Measurements from ENCODE around the gene MPV17L2. TPM values are rescaled to one million over a fixed set of nuclear protein-coding genes. Genes with fewer than 3 reads are reported as not detected.

The MPV17L2 gene
- total RNA-seq, 4 donors from 2014 or later: 11.3 to 15.8 (median 13.8) TPM

DNA sequence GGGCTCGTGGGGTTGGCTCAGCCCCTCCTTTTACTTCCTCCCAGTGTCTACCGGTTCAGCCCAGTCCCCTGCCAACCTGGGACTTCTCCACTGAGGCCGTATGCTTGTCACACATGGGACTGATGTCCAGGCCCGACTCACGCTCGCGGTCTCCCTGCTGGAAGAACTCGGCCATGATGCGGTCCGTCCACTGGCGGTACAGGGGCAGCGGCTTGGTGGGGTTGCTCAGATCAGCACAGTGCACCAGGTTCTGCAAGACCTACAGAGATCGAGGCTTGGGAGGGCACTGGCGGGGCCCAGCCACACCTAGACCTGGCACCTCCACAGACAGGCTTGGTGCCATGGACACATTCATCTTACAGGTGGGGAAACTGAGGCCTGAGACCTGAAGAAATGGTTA, 18.7 kb downstream of the MPV17L2 start:
- TF ChIP-seq, protein P1, sequence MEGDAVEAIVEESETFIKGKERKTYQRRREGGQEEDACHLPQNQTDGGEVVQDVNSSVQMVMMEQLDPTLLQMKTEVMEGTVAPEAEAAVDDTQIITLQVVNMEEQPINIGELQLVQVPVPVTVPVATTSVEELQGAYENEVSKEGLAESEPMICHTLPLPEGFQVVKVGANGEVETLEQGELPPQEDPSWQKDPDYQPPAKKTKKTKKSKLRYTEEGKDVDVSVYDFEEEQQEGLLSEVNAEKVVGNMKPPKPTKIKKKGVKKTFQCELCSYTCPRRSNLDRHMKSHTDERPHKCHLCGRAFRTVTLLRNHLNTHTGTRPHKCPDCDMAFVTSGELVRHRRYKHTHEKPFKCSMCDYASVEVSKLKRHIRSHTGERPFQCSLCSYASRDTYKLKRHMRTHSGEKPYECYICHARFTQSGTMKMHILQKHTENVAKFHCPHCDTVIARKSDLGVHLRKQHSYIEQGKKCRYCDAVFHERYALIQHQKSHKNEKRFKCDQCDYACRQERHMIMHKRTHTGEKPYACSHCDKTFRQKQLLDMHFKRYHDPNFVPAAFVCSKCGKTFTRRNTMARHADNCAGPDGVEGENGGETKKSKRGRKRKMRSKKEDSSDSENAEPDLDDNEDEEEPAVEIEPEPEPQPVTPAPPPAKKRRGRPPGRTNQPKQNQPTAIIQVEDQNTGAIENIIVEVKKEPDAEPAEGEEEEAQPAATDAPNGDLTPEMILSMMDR (IDR thresholded peaks at IDR 0.05; ENCODE audit: low read depth): no peak

DNA sequence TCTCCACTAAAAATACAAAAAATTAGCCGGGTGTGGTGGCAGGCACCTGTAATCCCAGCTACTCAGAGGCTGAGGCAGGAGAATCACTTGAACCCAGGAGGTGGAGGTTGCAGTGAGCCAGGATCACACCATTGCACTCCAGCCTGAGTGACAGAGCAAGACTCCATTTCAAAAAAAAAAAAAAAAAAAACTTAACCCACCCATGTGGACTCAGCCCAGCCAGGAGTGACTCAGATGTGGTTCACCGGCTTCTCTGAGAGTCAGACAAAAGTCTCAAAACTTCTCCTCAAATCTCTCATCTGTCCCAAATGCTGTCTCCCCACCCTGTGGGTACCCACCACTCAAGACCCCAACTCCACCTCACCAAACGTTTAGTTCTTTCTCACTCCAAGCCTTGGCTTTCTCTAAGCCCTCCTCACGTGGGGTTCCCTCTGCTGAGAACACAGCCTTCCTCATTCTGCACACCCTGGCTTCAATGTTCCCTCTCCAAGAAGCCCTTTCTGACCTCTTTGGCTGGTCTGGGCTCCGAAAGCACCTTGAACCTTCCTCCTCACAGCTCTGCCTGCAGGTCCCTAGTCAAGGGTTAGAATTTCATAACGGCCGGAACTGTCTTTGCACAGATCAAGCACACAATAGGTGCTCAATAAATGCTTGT, 21.9 kb downstream of the MPV17L2 start:
- TF ChIP-seq, protein P1 (IDR thresholded peaks at IDR 0.05; ENCODE audit: low read depth): no peak

DNA sequence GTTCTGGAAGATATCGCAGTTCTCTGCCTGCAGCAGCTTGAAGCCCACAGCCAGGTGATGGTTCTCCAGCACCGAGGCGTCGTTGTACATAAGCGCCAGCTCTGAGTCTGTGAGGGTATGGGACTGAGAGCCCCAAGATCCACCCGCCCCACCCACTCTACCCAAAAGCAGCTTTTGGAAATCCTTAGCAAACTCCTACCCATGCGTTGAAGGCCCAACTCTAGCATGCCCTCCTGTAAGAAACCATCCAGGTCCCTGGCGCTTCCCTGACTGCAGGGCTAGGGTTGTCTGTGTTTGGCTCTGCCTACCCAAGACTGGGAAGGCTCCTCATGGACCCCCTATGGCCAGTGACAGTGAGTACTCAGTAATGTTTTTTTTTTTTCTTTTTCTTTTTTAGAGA, 23.8 kb downstream of the MPV17L2 start:
- TF ChIP-seq, protein P1 (IDR thresholded peaks at IDR 0.05; ENCODE audit: low read depth): no peak

DNA sequence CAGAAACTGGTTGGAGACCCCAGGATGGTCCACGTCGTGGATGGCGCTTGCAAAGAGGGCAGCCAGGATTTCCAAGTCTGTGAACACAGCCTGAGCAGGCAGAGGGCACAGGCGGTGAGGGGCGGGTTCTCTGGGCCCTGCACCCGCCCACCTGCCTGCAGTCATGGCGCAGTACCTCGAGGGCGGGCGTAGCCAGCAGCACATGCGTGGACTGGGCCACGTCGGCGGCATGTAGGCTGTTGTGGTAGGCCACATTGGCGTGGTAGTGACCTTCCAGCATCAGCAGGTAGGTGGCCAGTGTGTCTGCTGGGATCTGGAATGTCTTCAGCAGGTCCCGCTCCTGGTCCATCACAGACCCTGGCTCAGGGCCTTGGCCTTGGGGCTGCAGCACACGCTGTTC, 25.1 kb downstream of the MPV17L2 start:
- TF ChIP-seq, protein P1 (IDR thresholded peaks at IDR 0.05; ENCODE audit: low read depth): no peak

DNA sequence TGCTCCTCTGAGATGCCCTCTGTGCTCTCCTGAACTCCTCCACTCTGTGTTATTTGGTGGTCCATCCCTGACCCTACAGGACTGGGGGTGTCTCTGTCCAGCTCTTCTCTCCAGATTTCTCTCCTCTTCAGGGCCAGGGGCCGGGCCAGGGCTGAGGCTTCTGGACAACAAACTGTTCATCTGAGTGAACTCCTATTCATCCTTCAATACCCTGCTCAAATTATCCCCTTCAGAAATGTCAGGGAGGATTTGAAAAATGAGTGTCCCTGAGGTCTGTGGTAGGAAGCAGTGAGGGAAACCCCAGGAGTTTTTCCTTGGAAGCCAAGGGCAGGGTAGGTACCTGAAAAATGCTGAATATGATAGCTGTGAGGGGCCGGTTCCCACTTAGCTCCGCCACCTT, 25.6 kb downstream of the MPV17L2 start:
- TF ChIP-seq, protein P1 (IDR thresholded peaks at IDR 0.05; ENCODE audit: low read depth): no peak

DNA sequence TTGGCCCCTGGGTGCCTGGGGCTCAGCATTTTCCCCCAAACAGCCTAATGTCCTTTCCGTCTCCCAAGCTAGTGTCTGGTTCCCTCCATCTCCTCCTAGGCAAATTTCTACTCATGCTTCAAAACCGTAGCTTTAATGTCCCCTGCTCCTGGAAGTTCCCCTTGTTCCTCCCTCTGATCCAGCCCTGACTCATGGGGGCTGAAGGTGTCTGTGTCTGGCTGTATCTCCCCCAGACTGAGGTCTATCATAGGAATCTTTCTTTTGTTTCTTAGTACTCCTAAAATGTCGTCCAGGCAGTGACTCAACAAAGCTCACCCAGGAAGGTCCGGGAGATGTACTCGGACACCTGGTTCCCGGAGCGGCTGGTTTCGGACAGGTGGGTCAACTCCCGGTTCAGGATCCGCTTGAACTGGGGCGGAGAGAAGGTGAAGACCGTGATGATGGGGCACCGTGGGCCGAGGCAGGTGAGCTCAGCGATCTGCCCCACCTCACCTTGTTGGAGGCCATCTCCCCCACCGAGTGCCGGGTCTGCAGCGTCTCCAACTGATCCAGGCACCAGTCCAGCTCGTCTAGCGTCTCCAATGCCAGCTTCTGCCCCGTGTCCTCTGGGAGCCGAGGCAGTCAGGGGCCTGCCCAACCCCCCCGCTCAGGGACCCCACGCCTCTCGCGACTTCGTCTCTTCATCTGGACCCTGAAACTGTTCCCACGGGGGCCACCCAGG, 27.1 kb downstream of the MPV17L2 start:
- TF ChIP-seq, protein P1 (IDR thresholded peaks at IDR 0.05; ENCODE audit: low read depth): no peak

DNA sequence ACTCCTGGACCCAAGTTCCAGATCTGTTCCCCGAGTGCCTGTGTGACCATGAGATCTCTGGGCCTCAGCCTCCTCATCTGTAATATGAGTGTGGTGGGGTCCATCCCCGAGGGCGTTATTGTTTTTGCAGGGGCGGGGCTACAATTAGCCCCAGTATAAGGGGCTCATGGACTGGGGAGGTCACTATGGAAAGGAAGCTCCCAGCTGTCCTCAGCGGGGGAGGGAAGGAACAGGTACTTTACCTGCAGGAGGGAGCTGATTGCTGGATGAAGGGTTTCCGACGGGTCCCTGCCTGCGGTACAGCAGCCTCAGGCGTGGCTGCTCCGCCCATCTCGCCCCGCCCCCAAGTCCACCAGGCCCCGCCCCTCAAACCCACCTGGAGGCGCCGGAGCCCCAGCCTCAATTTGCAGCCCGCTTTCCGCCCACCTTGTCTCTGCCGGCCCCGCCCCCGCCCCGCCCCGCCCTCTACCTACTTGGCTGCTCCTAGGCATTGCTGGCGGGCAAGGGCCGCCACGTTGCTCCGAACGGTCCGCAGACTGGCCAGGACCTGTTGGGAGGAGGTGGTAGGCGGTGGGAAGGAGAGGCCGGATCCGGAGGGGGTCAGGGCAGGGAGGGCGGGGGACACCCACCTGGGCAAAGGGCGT, 27.7 kb downstream of the MPV17L2 start:
- TF ChIP-seq, protein P1 (IDR thresholded peaks at IDR 0.05; ENCODE audit: low read depth): no peak
